Esophagus muscularis mucosa (tissue), 4 donors: ENCODE data around the gene ACKR2.

Experiments used
- CTCF ChIP-seq, 3 experiments: fragments of 200-600 bp in 2 of 3; fragments of 450-650 bp in 1 of 3; sonication (generic) in 2 of 3; IDR thresholded peaks; one replicate each; pipeline ENCODE4 v1.5.1; 2017 to 2019; ENCODE audit warnings: antibody characterized with exemption in 3 of 3, mild to moderate bottlenecking in 2 of 3, moderate library complexity in 1 of 3
- EP300 ChIP-seq: sonication (generic); formaldehyde crosslinking; IDR thresholded peaks from one replicate; pipeline ENCODE4 v1.6.1; 2017; ENCODE audit warnings: antibody characterized with exemption
- POLR2A ChIP-seq: fragments of 450-650 bp; IDR thresholded peaks from one replicate; pipeline ENCODE4 v1.6.1; 2017; ENCODE audit warnings: antibody characterized with exemption, moderate library complexity, mild to moderate bottlenecking, low read depth
- POLR2AphosphoS5 ChIP-seq, 2 donors: sonication (generic); formaldehyde crosslinking; IDR thresholded peaks; one replicate each; pipeline ENCODE4 v1.6.1; 2017; ENCODE audit warnings: antibody characterized with exemption in 2 of 2

GRCh38 chr3:42803414-42804105 lies 5.7 kb upstream of the ACKR2 start:
- TF ChIP-seq CTCF (IDR thresholded peaks at IDR 0.05) (no peak), POLR2AphosphoS5 (IDR thresholded peaks at IDR 0.05) (no peak), EP300 (no peak), POLR2A (no peak)
